Esophagus muscularis mucosa (tissue), 4 donors: ENCODE data around the gene DHRS7C. TPM values are rescaled to one million over a fixed set of nuclear protein-coding genes. Genes with fewer than 3 reads are reported as not detected.

Experiments used
- DNase-seq: peaks from one replicate; pipeline ENCODE4 v3.0.0-alpha.2; 2017; ENCODE audit errors: extremely low spot score
- H3K27ac ChIP-seq, 4 donors: fragments of 200-600 bp; sonication (generic); replicated peaks in 1 of 4; 1 replicate in 3 of 4; 2 replicates in 1 of 4; pipeline ENCODE4 v1.5.1; 2016 to 2019; ENCODE audit warnings: mild to moderate bottlenecking in 1 of 4
- H3K27me3 ChIP-seq, 4 donors: fragments of 200-600 bp; sonication (generic); one replicate each; pipeline versions ENCODE4 v1.5.1 to v1.6.0; 2016 to 2019
- H3K36me3 ChIP-seq, 4 donors: fragments of 200-600 bp; sonication (generic); one replicate each; pipeline ENCODE4 v1.5.1; 2016 to 2019
- H3K4me1 ChIP-seq, 4 donors: fragments of 200-600 bp; sonication (generic); one replicate each; pipeline ENCODE4 v1.5.1; 2016 to 2019
- H3K4me3 ChIP-seq, 4 donors: fragments of 200-600 bp; sonication (generic); 1 replicate in 2 of 4; 2 replicates in 2 of 4; pipeline ENCODE4 v1.5.1; 2016 to 2019; ENCODE audit warnings: mild to moderate bottlenecking in 4 of 4, moderate library complexity in 1 of 4
- H3K9me3 ChIP-seq, 4 donors: fragments of 200-600 bp; sonication (generic); 1 replicate in 3 of 4; 2 replicates in 1 of 4; pipeline ENCODE4 v1.5.1; 2016 to 2019
- CTCF ChIP-seq, 3 experiments: fragments of 200-600 bp in 2 of 3; fragments of 450-650 bp in 1 of 3; sonication (generic) in 2 of 3; IDR thresholded peaks; one replicate each; pipeline ENCODE4 v1.5.1; 2017 to 2019; ENCODE audit warnings: antibody characterized with exemption in 3 of 3, mild to moderate bottlenecking in 2 of 3, moderate library complexity in 1 of 3
- EP300 ChIP-seq: sonication (generic); formaldehyde crosslinking; IDR thresholded peaks from one replicate; pipeline ENCODE4 v1.6.1; 2017; ENCODE audit warnings: antibody characterized with exemption
- POLR2A ChIP-seq: fragments of 450-650 bp; IDR thresholded peaks from one replicate; pipeline ENCODE4 v1.6.1; 2017; ENCODE audit warnings: antibody characterized with exemption, moderate library complexity, mild to moderate bottlenecking, low read depth
- POLR2AphosphoS5 ChIP-seq, 2 donors: sonication (generic); formaldehyde crosslinking; IDR thresholded peaks; one replicate each; pipeline ENCODE4 v1.6.1; 2017; ENCODE audit warnings: antibody characterized with exemption in 2 of 2
- WGBS: methylation state at CpG from one replicate; pipeline ENCODE4 v1.1.5; 2018; 5-methylcytosine and 5-hydroxymethylcytosine counted together
- intact Hi-C: fragments of 100-400 bp; cut with DNase I; formaldehyde crosslinking; loops from one replicate; pipeline ENCODE4 v1.15.1; 2023
- total RNA-seq, 4 donors: library from RNA; depleted of rRNA; stranded (reverse); fragments of >200 nt; gene quantifications; one replicate each; pipeline versions ENCODE4 v1.1.0 to v1.2.1, GENCODE V29; 2016

DHRS7C gene
- total RNA-seq, 4 donors from 2014 or later, result not detected

DNA sequence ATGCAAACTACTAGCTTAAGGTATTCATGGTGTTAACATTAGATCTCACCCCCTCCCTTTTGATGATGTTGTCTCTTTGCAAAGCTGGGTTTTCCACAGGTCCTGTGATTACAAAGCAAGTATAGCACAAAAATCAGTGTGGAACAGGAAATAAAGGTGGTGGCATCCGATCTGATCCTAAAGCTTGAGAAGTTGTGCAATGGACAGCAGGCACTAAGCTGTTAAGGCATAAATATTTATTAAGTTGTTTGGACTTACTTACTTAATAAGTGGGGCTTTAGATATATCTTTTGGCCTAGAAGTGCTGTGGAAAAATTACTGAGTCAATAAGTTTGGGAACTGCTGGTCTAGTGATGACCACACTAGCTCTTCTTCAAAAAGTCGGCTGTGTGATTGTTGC, 39.3 kb upstream of the DHRS7C start:
- DNase-seq, result no peak
- Histone ChIP-seq H3K9me3 (no peaks in the 10 kb centered on the region), H3K36me3 (no peaks in the 10 kb centered on the region), H3K27ac (peak overlapping the region in 1 of 4 donors; percentile 34), H3K4me1 (peaks cover 0 to 38% (median 35%) of the 10 kb centered on the region in 4 donors), H3K27me3 (no peaks in the 10 kb centered on the region), H3K4me3 (no peak overlapping the region)
- WGBS, result 94% methylated on average over 2 of the region's 2 CpGs
- intact Hi-C loops, result no loop called here
- TF ChIP-seq CTCF (IDR thresholded peaks at IDR 0.05), result no peak
- no peak for TF ChIP-seq EP300
- TF ChIP-seq POLR2AphosphoS5 (IDR thresholded peaks at IDR 0.05), result no peak
- no peak for TF ChIP-seq POLR2A

DNA sequence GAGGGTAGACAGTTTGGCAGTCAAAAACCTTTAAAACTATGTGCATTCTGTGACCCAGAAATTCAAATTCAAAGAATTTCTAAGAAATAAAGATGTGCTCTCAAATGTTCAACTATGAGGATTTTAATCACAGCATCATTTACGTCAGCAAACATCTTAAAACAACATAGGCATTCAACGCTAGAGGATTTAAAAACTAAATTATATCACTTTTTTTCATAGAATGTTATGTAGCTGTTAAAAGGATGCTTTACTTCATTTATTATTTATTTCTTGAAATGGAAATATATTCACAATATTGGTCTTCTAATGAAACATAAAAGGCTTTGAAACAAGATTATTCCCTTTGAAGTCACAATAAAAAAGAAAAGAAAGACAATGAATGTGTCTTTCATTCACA, 38.0 kb upstream of the DHRS7C start:
- Histone ChIP-seq H3K36me3 (no peaks in the 10 kb centered on the region), H3K4me3 (no peak overlapping the region), H3K4me1 (peaks cover 0 to 42% (median 42%) of the 10 kb centered on the region in 4 donors), H3K9me3 (no peaks in the 10 kb centered on the region), H3K27me3 (no peaks in the 10 kb centered on the region), H3K27ac (peak overlapping the region; percentile 45 to 79 (median 66))
- intact Hi-C loops, result loop anchor here (5.0 kb wide), 1 partner anchor 43 kb away; no protein-coding TSS in a partner anchor
- TF ChIP-seq POLR2AphosphoS5 (IDR thresholded peaks at IDR 0.05) (no peak), CTCF (IDR thresholded peaks at IDR 0.05) (no peak), EP300 (no peak), POLR2A (no peak)
- DNase-seq, result no peak
- WGBS, result 85% methylated on average over 2 of the region's 2 CpGs

DNA sequence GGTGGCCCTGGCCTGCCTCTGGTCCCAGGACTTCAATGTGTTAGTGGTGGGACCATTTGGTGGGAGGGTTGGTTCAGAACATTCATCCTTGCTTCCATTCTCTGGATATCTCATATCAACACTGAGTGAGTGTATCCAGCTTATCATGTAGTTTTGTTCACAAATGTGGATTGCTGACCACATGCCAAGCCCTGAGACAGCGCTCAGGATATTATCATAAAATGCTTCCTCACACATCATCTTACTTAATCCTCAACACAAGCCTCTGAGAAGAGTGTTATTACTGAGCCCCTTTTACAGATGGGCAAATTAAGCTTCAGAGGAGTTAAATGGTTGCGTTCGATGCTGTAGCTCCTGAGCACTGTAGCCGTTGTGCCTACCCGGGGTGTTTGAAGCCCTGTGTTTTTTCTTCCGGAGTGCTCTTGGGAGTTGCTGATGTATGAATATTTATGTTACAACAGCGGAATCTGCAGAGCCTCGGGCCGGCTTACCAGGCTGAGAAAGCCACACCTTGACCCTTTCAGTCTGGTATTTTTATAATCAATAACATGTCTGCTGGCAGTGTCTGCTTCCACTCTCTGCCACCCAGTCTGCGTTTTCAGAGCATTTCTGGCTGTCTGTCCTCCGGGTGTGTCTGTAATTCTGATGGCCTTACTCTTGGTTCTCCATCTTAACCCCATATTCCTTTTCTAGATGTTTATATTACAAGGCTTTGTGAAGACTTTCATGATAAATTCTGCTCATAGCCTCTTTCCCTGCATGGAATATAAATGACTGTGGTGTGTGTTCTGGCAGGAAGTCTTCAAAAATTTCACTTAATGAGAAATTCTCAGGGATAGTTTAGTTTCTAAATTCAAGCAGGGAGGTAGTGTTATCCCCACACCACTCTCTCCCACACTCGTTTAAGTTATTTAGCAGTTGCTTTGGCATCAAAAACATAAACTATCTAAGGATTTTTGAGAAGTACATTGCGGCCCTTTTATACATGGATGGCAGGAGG, 37.2 kb upstream of the DHRS7C start:
- intact Hi-C loops, result loop anchor here (5.0 kb wide), 1 partner anchor 44 kb away; no protein-coding TSS in a partner anchor
- no peak for DNase-seq
- Histone ChIP-seq H3K4me1 (peaks cover 0 to 42% (median 42%) of the 10 kb centered on the region in 4 donors), H3K36me3 (no peaks in the 10 kb centered on the region), H3K27ac (peak overlapping the region; percentile 45 to 79 (median 66)), H3K4me3 (peak overlapping the region in 3 of 4 donors; percentile 3 to 21 (median 6)), H3K27me3 (no peaks in the 10 kb centered on the region), H3K9me3 (no peaks in the 10 kb centered on the region)
- TF ChIP-seq POLR2A (no peak), EP300 (no peak), POLR2AphosphoS5 (IDR thresholded peaks at IDR 0.05) (peak in 1 of 2 donors; percentile 47), CTCF (IDR thresholded peaks at IDR 0.05) (no peak)
- WGBS, result 36% methylated on average over 12 of the region's 13 CpGs

DNA sequence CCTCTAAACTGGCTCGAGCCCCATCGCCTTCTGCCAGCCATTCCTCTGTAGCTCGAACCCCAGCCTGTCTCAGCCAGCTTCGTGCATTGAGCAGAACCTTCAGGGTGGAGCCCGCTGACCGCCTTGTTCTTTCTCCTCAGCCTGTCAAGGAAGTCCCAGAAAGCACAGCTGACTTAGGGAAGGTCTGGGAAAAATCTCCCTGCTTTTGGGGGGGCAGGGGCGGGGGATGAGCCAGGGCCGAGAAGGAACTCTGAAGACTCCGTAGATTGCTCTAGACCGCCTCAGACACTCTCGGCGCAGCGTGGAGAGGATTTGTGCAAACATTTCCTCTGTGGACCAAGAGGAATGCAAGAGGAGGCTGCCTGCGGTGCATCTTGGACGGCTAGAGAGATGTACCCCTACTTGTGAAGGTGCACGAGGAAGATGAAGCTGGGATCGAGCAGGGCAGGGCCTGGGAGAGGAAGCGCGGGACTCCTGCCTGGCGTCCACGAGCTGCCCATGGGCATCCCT, 34.3 kb upstream of the DHRS7C start, which contains the start of gene GLP2R:
Gene GLP2R (plus strand): TSS at position 284 of the 510 bp plus-strand sequence. CDS start 140 bp downstream, at position 424.
- 50% methylated on average over 18 of the region's 21 CpGs for WGBS
- intact Hi-C loops, result loop anchor here (5.0 kb wide), 1 partner anchor 47 kb away; no protein-coding TSS in a partner anchor
- peak within 1 kb of the TSS; percentile 23 to 36 (median 26) for H3K27ac ChIP-seq
- peaks cover 0 to 52% (median 42%) of the 10 kb centered on the region in 4 donors for H3K4me1 ChIP-seq
- H3K9me3 ChIP-seq, result no peaks in the 10 kb centered on the region
- no peaks in the 10 kb centered on the region for H3K36me3 ChIP-seq
- TF ChIP-seq POLR2AphosphoS5 (IDR thresholded peaks at IDR 0.05) (no peak), EP300 (no peak)
- no peak for DNase-seq
- H3K27me3 ChIP-seq, result no peaks in the 10 kb centered on the region
- peak within 1 kb of the TSS; percentile 22 to 34 (median 26) for H3K4me3 ChIP-seq

GRCh38 chr17:9824797-9825338, 33.5 kb upstream of the DHRS7C start:
- TF ChIP-seq POLR2A, result no peak
- TF ChIP-seq CTCF (IDR thresholded peaks at IDR 0.05), result no peak
- TF ChIP-seq EP300, result no peak
- TF ChIP-seq POLR2AphosphoS5 (IDR thresholded peaks at IDR 0.05), result no peak
- no peaks in the 10 kb centered on the region for H3K27me3 ChIP-seq
- DNase-seq, result no peak
- H3K4me1 ChIP-seq, result peaks cover 0 to 48% (median 40%) of the 10 kb centered on the region in 4 donors
- H3K9me3 ChIP-seq, result no peaks in the 10 kb centered on the region
- intact Hi-C loops, result loop anchor here (5.0 kb wide), 1 partner anchor 47 kb away; no protein-coding TSS in a partner anchor
- H3K36me3 ChIP-seq, result no peaks in the 10 kb centered on the region
- H3K4me3 ChIP-seq, result no peak overlapping the region
- H3K27ac ChIP-seq, result no peak overlapping the region
- 86% methylated on average over 7 of the region's 8 CpGs for WGBS
